ENCODE results near the gene CNTN5. TPM values are rescaled to one million over a fixed set of nuclear protein-coding genes. Genes with fewer than 3 reads are reported as not detected.

CNTN5 gene
- total RNA-seq, 1 experiment from 2014 or later = not detected

DNA sequence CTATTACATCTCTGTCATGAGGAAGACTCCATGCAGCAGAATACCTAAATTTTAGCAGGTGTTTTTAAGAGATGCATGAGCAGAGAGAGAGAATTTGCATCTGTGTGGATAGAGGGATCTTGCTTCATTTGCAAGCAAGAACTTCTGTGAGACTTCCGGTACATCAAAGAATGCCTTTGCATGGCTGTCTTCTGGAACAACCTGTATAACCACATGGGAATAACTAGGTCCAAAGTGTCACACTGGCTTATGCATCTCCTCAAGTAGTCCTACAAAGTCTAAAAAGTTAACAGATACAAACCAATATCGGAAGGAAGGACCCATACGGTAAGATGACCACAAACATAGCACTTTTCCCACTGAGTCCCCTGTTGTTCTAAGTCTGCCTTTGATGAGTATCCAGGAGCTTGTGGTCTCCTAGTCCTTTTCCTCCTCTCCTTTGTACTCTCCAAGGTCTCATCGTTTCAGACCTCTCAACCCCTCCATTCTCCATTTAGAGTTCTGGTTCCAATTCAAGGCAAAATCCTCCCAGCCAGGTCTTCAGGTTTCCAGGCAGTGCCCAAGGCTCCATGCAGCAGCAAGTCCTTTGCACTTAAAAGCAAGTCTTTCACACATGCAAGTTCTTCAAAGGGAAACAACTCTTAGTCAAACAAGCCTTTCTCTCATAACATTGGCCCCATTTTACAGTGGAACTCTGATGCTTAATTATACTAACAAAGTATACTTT is 1084.7 kb downstream of the CNTN5 start:
- Mint-ChIP-seq H3K27ac (ENCODE audit: low read depth, unreplicated experiment) (no peak overlapping the region), H3K4me3 (ENCODE audit: unreplicated experiment) (no peak overlapping the region), H3K27me3 (ENCODE audit: insufficient read depth, unreplicated experiment) (no peaks in the 10 kb centered on the region), H3K36me3 (ENCODE audit: insufficient read depth, unreplicated experiment) (no peaks in the 10 kb centered on the region), H3K4me1 (ENCODE audit: insufficient read depth, unreplicated experiment) (no peaks in the 10 kb centered on the region), H3K9me3 (ENCODE audit: unreplicated experiment) (no peaks in the 10 kb centered on the region)
- no TSS peak for BruUV-seq (replicated peaks)
- TF ChIP-seq, protein P1, sequence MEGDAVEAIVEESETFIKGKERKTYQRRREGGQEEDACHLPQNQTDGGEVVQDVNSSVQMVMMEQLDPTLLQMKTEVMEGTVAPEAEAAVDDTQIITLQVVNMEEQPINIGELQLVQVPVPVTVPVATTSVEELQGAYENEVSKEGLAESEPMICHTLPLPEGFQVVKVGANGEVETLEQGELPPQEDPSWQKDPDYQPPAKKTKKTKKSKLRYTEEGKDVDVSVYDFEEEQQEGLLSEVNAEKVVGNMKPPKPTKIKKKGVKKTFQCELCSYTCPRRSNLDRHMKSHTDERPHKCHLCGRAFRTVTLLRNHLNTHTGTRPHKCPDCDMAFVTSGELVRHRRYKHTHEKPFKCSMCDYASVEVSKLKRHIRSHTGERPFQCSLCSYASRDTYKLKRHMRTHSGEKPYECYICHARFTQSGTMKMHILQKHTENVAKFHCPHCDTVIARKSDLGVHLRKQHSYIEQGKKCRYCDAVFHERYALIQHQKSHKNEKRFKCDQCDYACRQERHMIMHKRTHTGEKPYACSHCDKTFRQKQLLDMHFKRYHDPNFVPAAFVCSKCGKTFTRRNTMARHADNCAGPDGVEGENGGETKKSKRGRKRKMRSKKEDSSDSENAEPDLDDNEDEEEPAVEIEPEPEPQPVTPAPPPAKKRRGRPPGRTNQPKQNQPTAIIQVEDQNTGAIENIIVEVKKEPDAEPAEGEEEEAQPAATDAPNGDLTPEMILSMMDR (IDR thresholded peaks at IDR 0.05; ENCODE audit: unreplicated experiment) = no peak
- CTCF ChIA-PET = no interaction called here
- intact Hi-C loops (cut with micrococcal nuclease) = no loop called here
- POLR2A ChIA-PET = interaction anchor here (0.6 kb wide), 1 partner anchor 11 kb away, joined by 3 read pairs; no protein-coding TSS in a partner anchor
- no peak for DNase-seq (ENCODE audit: unreplicated experiment)

DNA sequence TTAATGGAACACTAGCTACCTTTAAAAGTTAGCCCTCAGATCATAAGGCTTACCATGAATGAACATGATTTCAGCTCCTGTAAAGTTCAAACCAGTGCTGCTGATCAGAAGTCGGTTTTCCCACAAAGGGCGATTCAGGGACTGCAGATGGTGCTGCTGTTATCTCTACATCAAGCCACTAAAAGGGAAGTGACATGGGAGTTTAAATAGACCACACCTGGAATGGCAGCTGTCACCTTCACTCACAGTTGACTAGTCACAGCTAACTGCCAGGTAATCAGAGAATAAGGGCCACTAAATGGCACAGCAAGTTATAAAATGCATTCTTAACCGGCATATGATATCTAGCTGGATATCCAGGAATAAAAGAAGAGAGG is 1085.2 kb downstream of the CNTN5 start:
- Mint-ChIP-seq H3K27ac (ENCODE audit: low read depth, unreplicated experiment) (no peak overlapping the region), H3K27me3 (ENCODE audit: insufficient read depth, unreplicated experiment) (no peaks in the 10 kb centered on the region), H3K4me1 (ENCODE audit: insufficient read depth, unreplicated experiment) (no peaks in the 10 kb centered on the region), H3K4me3 (ENCODE audit: unreplicated experiment) (no peak overlapping the region), H3K36me3 (ENCODE audit: insufficient read depth, unreplicated experiment) (no peaks in the 10 kb centered on the region), H3K9me3 (ENCODE audit: unreplicated experiment) (no peaks in the 10 kb centered on the region)
- intact Hi-C loops (cut with micrococcal nuclease) = no loop called here
- ChIA-PET CTCF (interaction anchor here (0.6 kb wide), 1 partner anchor 476 kb away, joined by 3 read pairs; no protein-coding TSS in a partner anchor), POLR2A (interaction anchor here (0.6 kb wide), 1 partner anchor 12 kb away, joined by 3 read pairs; no protein-coding TSS in a partner anchor)
- TF ChIP-seq, protein P1 (IDR thresholded peaks at IDR 0.05; ENCODE audit: unreplicated experiment) = no peak
- BruUV-seq (replicated peaks) = no TSS peak
- DNase-seq (ENCODE audit: unreplicated experiment) = no peak

DNA sequence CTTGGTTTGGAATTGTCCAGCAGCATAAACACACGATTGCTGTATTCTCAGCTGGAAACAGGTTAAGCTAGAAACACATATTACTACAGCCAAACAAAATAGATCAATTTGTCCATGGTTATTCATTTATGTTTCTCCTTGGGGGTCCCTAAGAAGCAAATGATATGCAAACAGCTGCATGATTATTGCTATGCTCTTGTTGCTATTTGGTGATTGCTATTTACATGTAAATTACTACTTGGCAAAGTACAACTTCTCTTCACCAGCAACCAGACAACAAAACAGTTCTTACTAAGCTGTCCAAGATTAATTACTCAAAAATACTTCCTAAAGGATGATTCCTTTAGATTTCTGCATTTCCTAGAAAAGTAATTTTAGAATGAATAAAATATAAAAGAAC is 1098.4 kb downstream of the CNTN5 start:
- Mint-ChIP-seq H3K4me1 (ENCODE audit: insufficient read depth, unreplicated experiment) (no peaks in the 10 kb centered on the region), H3K4me3 (ENCODE audit: unreplicated experiment) (no peak overlapping the region), H3K36me3 (ENCODE audit: insufficient read depth, unreplicated experiment) (no peaks in the 10 kb centered on the region), H3K9me3 (ENCODE audit: unreplicated experiment) (peaks cover 15% of the 10 kb centered on the region), H3K27me3 (ENCODE audit: insufficient read depth, unreplicated experiment) (peaks cover 17% of the 10 kb centered on the region), H3K27ac (ENCODE audit: low read depth, unreplicated experiment) (no peak overlapping the region)
- intact Hi-C loops (cut with micrococcal nuclease) = no loop called here
- TF ChIP-seq, protein P1 (IDR thresholded peaks at IDR 0.05; ENCODE audit: unreplicated experiment) = no peak
- ChIA-PET POLR2A (no interaction called here), CTCF (no interaction called here)
- BruUV-seq (replicated peaks) = no TSS peak
- DNase-seq (ENCODE audit: unreplicated experiment) = no peak

- Mint-ChIP-seq H3K4me1 (ENCODE audit: insufficient read depth, unreplicated experiment) (no peaks in the 10 kb centered on the region), H3K4me3 (ENCODE audit: unreplicated experiment) (no peak overlapping the region), H3K9me3 (ENCODE audit: unreplicated experiment) (peaks cover 14% of the 10 kb centered on the region), H3K36me3 (ENCODE audit: insufficient read depth, unreplicated experiment) (no peaks in the 10 kb centered on the region), H3K27me3 (ENCODE audit: insufficient read depth, unreplicated experiment) (peaks cover 19% of the 10 kb centered on the region), H3K27ac (ENCODE audit: low read depth, unreplicated experiment) (no peak overlapping the region)
- POLR2A ChIA-PET = no interaction called here
- no peak for DNase-seq (ENCODE audit: unreplicated experiment)
- no TSS peak for BruUV-seq (replicated peaks)
- CTCF ChIA-PET = no interaction called here
- intact Hi-C loops (cut with micrococcal nuclease) = no loop called here
- TF ChIP-seq, protein P1 (IDR thresholded peaks at IDR 0.05; ENCODE audit: unreplicated experiment) = no peak
Measured at GRCh38 chr11:100133114-100133513, 1112.4 kb downstream of the CNTN5 start.

All from MCF 10A (cell line).